NB4 (cell line): Measurements from ENCODE around the gene UBASH3A.

ENCODE experiments used
- DNase-seq: peaks from one replicate; pipeline ENCODE4 v3.0.0; 2010; ENCODE audit warnings: low read depth
- H3K4me3 ChIP-seq: one replicate; pipeline ENCODE4 v1.5.1; 2011; ENCODE audit warnings: mild to moderate bottlenecking, low read depth, low read length, moderate library complexity
- MYC ChIP-seq: IDR thresholded peaks from 2 replicates; pipeline ENCODE4 v1.6.1; 2011; ENCODE audit warnings: low read depth, low read length
- POLR2A ChIP-seq: IDR thresholded peaks from 2 replicates; pipeline ENCODE4 v1.6.1; 2011; ENCODE audit warnings: mild to moderate bottlenecking; ENCODE audit not compliant: insufficient read length; ENCODE audit errors: extremely low read depth
- TF ChIP-seq, protein P1 (sequence below): IDR thresholded peaks from one replicate; pipeline ENCODE4 v1.5.1; 2012; ENCODE audit warnings: low read depth, low read length
- TF ChIP-seq, protein P2 (sequence below): IDR thresholded peaks from 2 replicates; pipeline ENCODE4 v1.6.1; 2011; ENCODE audit warnings: low read depth, low read length

The UBASH3A gene

DNA sequence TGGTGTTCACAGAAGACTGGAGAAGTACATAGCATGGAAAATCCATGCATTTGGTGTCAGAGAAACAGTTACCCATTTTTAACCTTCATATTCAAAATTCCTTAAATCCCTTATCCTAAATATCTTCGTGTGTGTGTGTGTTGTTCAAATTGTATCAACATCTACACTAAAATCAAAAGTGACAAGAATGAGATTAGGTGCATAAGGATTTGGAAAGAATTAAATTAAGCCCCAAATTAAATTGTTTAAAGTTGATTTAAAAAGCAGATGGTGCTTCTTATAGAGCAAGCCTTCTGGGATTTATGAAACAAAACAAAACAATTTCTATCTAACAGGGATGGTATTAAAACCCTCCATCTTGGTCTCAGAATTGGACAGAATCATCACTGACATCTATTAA lies 87.6 kb downstream of the UBASH3A start:
- H3K4me3 ChIP-seq: no peak overlapping the region
- TF ChIP-seq, protein P1, sequence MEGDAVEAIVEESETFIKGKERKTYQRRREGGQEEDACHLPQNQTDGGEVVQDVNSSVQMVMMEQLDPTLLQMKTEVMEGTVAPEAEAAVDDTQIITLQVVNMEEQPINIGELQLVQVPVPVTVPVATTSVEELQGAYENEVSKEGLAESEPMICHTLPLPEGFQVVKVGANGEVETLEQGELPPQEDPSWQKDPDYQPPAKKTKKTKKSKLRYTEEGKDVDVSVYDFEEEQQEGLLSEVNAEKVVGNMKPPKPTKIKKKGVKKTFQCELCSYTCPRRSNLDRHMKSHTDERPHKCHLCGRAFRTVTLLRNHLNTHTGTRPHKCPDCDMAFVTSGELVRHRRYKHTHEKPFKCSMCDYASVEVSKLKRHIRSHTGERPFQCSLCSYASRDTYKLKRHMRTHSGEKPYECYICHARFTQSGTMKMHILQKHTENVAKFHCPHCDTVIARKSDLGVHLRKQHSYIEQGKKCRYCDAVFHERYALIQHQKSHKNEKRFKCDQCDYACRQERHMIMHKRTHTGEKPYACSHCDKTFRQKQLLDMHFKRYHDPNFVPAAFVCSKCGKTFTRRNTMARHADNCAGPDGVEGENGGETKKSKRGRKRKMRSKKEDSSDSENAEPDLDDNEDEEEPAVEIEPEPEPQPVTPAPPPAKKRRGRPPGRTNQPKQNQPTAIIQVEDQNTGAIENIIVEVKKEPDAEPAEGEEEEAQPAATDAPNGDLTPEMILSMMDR: no peak
- no peak for DNase-seq

GRCh38 chr21:42492201-42492600 lies 88.5 kb downstream of the UBASH3A start:
- DNase-seq: no peak
- H3K4me3 ChIP-seq: no peak overlapping the region
- TF ChIP-seq, protein P1: no peak
- no peak for TF ChIP-seq MYC
- TF ChIP-seq POLR2A: no peak
- TF ChIP-seq, protein P2, sequence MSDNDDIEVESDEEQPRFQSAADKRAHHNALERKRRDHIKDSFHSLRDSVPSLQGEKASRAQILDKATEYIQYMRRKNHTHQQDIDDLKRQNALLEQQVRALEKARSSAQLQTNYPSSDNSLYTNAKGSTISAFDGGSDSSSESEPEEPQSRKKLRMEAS: no peak

DNA sequence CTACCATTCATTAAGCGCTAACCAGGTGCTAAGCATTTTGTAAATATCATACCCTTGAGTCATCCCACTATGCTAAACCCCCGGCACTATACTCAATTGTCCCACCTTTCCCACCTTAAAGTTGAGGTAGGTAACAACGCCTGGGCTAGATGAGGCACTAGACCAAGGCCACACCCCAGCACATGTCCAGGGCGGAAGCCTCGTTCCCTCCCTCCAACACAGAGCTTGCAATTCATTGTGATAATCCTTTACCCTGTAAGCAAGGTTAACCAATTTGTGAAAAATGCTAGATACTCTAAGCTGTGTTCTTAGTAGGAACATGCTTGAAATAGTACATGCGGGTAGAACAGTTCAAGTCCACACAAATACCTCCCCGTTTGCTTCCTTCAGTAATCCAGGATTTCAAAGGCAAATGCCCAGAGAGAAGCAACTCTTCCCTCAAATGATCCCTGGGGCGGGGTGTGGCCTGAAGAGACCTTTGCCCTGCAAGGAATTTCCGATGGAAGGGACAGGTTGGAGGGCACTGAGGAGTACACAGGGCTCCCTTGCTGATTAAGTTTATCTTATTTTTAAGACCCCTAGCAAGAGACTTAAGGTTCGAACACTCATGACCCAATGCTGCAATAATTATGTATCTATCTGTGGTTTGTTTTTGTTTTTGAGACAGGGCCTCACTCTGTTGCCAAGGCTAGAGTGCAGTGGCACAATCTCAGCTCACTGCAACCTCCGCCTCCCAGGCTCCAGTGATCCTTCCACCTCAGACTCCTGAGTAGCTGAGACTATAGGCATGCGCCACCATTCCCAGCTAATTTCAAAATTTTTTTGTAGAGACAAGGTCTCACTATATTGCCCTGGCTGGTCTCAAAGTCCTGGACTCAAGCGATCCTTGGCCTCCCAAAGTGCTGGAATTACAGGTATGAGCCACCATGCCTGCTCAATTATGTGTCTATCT lies 89.7 kb downstream of the UBASH3A start:
- no peak for DNase-seq
- no peak overlapping the region for H3K4me3 ChIP-seq
- TF ChIP-seq POLR2A (no peak), MYC (no peak)
- TF ChIP-seq, protein P2: no peak
- TF ChIP-seq, protein P1: no peak

DNA sequence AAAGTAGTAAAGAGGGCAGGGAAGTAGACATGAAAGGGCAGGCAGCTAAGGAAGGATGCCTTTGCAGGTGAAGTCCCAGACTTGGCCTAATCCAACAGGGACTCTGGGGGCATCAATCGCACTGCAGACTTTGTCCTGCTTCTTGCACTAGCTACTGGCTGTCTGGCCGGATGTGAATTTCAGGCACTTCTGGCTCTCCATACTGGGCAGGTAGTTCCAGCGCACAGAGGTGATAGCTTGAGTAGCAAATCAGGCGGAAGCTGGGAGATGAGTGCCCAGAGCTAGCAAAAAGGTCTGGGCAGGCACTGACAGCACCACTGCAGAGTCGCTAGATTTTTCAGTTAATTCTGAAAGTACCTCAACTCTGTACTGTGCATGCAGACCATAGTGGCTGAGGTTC lies 91.3 kb downstream of the UBASH3A start:
- TF ChIP-seq MYC (no peak), POLR2A (no peak)
- TF ChIP-seq, protein P2: no peak
- TF ChIP-seq, protein P1: no peak
- no peak for DNase-seq
- no peak overlapping the region for H3K4me3 ChIP-seq

DNA sequence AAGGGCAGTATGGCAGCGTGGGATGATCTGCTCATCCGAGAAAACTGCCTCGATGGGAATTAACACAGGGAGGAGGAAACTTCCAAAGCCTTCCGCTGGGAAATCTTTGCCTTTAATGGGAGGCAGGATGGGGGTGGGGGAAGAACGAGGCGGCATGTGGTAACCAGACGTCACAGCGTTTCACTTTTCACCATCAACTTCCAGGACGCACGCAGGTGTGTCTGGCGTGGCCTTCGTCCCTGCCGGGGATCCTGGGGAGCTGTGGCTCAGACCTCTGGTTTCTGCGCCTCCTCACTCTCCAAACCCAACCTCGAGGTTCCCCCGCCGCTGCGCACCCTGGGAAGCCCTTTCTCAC lies 92.0 kb downstream of the UBASH3A start:
- H3K4me3 ChIP-seq: peak overlapping the region; percentile 54
- TF ChIP-seq, protein P2: no peak
- no peak for TF ChIP-seq MYC
- TF ChIP-seq, protein P1: no peak
- TF ChIP-seq POLR2A: no peak
- DNase-seq: no peak
